IPS-NIHi11 (cell line): ENCODE measurements around the gene INKA2.
A peak's percentile ranks its signal among the peaks of the same experiment; 100 is the strongest.
"Not testable (repeated sequence)": the region's sequence is repeated elsewhere in the genome, so short reads cannot be mapped to it uniquely, and the experiment has no call there.

ENCODE experiments used
- DNase-seq: peaks from one replicate; pipeline ENCODE4 v3.0.0; 2012; ENCODE audit warnings: mixed read lengths, low spot score

Gene INKA2

DNA sequence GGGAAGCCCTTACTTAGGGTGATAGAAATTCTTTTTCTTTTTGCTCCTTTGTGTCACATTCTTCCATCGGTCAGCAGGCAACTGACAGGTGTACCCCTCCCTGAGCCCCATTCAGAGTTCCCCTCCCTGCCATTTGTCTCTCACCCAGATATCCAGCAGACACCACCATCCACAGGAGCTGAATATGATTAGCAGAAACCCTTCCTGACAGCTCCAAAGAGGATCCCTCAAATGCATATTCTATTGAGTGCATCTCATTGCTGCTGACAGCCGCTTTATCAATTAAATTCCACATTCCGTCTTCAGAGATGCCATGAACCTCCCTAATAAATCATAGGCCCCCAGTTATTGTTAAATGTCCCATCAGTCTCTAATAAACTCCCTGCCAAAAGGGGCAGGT, 10.4 kb upstream of the INKA2 start:
- no peak for DNase-seq

GRCh38 chr1:111747947-111748346, 8.8 kb upstream of the INKA2 start:
- DNase-seq, result no peak

DNA sequence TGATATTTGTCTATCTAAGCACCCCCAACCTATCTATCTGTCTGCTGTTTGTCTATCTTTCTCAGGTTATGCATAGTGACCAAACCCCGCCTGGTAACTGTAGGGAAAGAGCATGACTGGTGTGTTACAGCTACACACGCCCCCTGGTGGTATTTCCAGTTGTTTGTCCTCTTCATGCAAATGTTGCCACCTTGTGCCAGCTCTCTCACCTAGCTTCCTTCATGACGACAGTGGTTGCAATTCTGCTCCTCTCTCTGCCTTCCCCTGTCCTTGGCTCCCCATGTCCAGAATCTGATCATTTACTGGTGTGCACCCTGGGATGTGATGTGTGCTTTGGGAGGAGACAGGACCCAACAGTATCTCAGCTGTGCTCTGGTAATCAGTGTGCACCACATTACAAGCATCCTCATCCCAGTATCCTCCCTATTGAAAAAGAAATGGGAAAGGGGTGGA, 8.1 kb upstream of the INKA2 start:
- peak; percentile 57 for DNase-seq

DNA sequence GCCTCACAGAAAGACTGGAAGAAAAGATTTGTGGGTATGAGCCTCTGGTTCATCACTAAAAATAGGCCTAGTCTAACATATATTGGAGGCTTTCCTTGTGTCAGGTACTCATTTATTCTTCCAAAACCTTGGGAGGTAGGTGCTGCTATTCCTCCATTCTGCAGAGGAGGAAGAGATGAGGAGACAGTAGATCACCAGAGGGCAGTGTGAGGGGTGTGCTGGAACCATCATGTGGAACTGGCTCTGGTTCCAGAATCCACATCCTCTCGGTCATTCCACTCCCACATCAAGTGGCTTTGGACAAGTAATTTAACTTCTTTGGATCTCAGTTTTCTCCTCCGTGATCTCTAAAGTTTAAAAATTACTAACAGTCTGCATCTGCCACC, 7.4 kb upstream of the INKA2 start:
- DNase-seq, result no peak

- no peak for DNase-seq
These were observed 6.7 kb upstream of the INKA2 start for GRCh38 chr1:111745675-111746613.

DNA sequence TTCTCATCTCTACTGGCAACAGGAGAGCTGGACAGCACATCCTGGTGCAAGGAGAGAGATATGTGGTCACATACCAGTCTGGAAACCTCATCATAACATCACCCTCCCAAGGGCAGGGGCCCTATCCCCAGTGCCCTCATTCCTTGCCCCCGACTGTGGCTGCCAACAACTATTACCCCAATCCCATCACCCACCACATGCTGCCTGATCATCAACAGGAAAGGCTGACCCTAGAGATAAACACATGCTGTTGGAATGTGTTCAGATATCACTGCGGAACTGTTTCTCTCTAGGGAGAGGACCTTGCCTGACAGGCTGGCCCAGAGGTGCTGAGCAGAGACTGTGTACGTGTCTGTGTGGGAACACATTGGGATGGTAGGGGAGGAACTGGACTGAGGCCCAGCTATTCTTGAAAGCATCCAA, 4.5 kb upstream of the INKA2 start:
- DNase-seq, result no peak

DNA sequence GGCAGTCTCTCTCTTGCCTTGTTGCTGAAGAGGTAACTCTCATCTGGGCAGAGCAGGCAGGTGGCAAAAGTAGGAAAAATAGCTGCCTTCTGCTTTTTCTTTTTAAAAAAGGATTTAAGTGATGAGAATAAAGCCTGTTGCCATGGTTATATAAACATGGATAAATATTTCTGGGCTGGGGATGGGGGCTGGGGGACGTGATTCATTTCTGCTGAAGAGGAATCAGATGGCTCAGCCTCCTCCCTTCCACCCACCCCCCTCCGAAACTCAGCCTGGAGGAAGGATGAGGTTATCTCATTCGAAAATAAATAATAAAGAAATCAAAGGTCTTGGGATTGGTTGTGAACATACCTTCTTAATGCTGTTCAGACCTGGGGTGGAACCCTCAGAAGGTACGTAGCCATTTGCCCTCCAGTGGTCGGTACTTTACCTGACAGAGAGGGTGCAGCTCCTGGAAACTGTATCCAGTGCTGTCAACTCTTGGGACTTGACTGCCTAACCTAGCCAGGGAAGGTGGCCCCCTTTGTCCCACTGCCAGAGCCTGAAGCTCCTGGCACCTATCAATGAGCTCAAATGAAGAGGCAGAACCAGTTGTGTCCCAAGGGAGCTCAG, 3.8 kb upstream of the INKA2 start:
- DNase-seq, result no peak

GRCh38 chr1:111742292-111742691, 3.1 kb upstream of the INKA2 start:
- DNase-seq, result not testable (repeated sequence)

- peak; percentile 84 for DNase-seq
These were observed 950 bp upstream of the INKA2 start for GRCh38 chr1:111739925-111740765.

GRCh38 chr1:111738436-111739193, 580 bp downstream of the INKA2 start:
- DNase-seq, result peak; percentile 63

DNA sequence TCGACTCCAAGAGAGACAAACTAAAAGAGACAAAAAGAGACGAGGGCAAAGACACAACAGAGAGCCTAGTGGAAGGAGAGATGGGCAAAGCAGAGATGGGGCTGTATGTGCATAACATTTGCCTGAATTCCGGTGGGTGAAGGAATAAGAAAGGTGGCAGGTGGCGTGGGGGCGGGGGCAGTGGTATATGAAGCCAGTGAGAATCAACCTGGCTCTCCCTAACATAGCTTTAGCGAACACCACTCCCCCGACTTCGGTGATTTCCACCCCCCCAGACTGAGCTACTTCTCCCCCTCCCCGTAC, 1.1 kb downstream of the INKA2 start:
- no peak for DNase-seq

DNA sequence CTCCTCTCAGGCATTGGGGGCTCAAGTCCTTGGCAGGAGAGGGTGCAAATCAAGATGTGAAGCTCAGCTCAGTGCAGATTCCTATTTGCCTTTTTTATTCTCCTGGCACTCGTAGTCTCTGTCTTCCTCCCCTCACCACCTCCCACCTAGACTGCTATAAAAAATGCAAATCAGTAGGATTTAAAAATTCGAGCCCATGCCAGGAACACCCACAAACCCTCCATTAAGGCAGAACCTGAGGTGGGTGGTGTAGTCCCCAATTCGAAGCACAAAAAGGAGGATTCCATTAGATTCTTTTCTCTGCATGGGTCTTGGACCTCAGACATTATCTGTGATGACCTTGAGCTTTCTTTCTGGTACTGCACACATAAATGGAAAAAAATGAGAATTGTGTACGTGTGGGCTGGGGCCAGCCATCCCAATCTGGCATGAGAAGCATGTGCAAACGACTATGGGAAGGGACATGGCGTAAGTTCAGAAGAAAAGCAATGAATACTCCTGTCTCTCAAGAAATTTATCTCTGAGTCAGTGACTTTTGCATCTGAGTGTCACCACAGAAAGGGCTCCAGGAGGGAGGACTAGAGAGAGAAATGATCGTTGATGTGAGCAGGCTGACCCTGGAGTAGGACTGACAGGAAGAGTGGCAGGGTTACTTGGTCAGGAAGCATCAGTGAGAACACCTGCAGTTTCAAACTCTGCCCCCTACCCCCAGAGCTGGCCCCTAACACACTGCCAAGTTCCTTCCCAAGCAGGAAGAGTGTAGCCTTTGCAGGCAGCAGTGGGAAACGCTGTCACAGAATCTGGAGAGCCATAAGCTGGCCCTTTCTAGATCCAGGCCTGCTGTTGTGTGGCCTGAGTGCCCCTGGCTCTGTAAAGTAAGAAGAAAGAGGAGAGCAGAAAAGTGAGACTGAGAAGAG, 1.7 kb downstream of the INKA2 start:
- no peak for DNase-seq

- no peak for DNase-seq
These were observed 2.5 kb downstream of the INKA2 start for GRCh38 chr1:111736548-111737215.

DNA sequence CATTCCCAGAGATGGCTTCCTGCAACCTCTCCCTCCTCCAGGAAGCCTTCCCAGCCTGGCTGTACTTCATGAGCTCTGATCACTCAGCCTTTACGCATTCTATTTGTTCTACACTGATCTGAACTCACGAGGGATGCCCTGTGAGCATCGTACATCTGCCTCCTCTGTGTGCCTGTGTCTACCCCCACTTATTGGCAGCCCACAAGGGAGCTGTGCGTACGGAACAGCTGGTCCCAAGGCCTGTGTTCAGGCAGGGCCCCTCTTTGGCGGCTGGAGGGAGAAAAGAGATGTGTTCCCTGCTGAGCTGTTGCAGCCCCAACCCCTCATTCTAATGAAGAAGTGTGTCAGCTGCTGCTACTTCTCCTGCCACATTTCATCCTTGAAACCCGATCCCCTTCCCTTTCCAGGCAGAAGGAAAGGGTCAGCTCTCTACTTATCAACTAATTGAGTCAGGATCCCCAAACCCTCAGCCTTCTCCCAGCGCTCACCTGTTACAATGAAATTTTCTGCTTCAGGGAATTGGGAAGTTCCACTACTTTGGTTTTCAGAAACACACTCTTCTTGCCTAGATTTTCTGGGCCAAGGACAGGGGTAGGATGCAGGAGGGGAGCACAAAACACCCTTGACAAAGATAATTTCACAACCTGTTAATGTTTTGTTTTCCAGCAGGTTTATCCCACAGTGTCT, 3.2 kb downstream of the INKA2 start:
- peak; percentile 25 for DNase-seq

DNA sequence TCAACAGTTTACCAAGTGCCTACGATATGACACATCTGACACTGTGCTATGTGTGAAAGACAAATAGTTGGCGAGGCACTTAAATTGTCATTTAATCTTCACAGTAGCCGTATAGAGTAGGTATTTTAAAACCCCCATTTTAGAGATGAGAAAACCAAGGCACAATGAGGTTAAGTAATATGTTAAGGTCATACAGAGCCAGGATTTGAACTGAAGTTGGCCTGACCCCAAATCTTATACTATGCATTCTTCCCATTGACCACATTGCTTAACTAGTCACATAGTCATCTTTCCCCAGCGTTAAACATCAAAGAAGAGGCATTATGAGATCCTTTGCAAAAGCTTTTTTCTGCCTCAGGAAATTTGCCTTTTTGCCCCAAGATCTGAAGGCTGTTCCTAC, 3.9 kb downstream of the INKA2 start:
- DNase-seq, result no peak

DNA sequence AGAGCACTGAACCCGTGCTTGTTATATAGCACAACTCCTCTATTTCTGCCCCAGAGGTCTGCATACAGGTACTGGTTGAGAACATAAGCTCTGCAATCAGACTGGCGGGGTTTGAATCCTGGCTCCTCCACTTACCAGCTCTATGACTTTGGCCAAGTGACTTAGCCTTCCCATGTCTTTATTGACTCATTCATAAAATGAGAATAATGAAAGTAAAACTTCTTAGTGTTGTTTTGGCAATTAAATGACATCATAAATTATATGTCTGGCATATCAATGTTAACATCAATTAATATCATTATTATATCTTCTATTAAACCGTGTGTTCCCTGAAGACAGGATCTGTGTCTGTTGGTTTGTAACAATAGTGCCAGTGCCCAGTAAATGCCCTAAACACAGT, 4.3 kb downstream of the INKA2 start:
- DNase-seq, result no peak

DNA sequence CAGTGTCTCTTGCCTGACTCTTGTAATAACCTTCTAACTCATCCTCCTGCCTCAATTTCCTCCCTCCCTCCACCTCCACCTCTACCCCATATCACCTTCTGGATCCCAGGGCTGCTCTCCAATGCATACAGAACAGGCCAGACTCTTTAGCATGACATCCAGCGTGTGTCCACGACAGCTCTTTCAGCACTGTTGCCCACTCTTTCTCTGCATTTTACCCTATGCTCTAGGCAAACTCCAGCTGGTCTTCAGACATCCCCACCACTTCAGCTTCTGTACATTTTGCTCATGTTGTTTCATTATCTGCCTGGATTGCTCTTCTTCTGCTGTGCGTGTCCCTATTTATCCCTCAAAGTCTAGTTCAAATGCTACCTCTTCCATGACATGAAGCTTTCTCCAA, 4.8 kb downstream of the INKA2 start:
- no peak for DNase-seq

GRCh38 chr1:111733992-111734341, 5.2 kb downstream of the INKA2 start:
- DNase-seq, result no peak

DNA sequence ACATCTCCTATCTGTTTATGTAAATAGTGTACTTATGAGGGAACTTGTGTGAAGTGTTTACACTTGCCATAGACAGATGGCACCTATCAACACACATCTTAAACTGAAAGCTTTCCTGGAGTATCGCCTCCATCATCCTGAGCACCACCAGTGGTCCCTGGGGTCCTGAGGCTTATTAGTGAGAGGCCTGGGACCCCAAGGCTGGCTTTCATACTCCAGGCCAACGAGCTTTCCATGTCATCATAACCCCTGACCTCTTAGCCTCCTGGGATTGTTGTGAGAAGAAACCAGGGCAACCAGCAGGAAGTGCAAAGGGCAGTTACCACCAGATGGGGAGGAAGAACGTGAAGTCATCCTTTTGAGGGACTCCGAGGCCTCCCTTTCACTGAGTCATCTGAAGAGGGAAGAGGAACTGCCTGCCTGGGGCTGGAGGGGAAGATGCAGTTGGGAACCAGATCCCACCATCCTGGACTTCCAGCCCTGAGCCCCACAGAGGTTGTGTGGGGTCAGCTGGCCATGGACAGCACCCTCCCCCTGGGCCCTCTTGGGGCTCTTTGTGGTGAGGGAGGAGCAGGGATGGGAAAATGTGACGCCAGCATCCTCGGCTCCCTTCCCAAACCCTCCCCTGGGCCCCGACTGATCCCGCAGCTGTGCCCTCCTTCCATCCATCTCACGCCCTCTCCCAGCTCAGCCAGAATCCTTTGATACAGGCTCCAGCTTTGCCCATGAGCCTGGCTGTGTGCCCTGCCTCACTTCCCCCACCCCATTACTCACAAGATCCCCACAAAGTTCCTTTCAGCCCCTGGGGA, 5.8 kb downstream of the INKA2 start:
- no peak for DNase-seq
